HepG2 (cell line): ENCODE measurements around the gene ALCAM. TPM values are rescaled to one million over a fixed set of nuclear protein-coding genes. Genes with fewer than 3 reads are reported as not detected.

ENCODE experiments used
- CBFB ChIP-seq: sonication (generic); formaldehyde crosslinking; IDR thresholded peaks from 2 replicates; pipeline ENCODE4 v1.4.0; 2020; ENCODE audit warnings: missing genetic modification reagents
- CBX2 ChIP-seq, 2 experiments: fragments of 200-600 bp in 1 of 2; sonication (generic); formaldehyde crosslinking in 1 of 2; IDR thresholded peaks; 2 replicates each; pipeline versions ENCODE4 v1.7.0 to v1.8.1; 2018 to 2022; ENCODE audit warnings: low read depth in 2 of 2, low read length in 1 of 2, mild to moderate bottlenecking in 1 of 2, missing genetic modification reagents in 1 of 2
- DPF2 ChIP-seq: sonication (generic); formaldehyde crosslinking; IDR thresholded peaks from 2 replicates; pipeline ENCODE4 v1.4.0; 2020; ENCODE audit warnings: mild to moderate bottlenecking, low read depth, missing genetic modification reagents, borderline replicate concordance
- FOXM1 ChIP-seq: sonication (generic); formaldehyde crosslinking; IDR thresholded peaks from 2 replicates; pipeline ENCODE4 v1.5.0; 2020; ENCODE audit warnings: missing genetic modification reagents
- GPN1 ChIP-seq: sonication (generic); formaldehyde crosslinking; IDR thresholded peaks from 2 replicates; pipeline ENCODE4 v1.5.1; 2020; ENCODE audit warnings: missing genetic modification reagents, borderline replicate concordance
- GTF3A ChIP-seq: sonication (generic); formaldehyde crosslinking; conservative IDR thresholded peaks from 2 replicates; pipeline ENCODE4 v1.4.0; 2020; ENCODE audit warnings: mild to moderate bottlenecking, missing genetic modification reagents
- IRF9 ChIP-seq: sonication (generic); formaldehyde crosslinking; IDR thresholded peaks from 2 replicates; pipeline ENCODE4 v1.8.0; 2022; ENCODE audit warnings: missing genetic modification reagents, mild to moderate bottlenecking, borderline replicate concordance
- ISX ChIP-seq: sonication (generic); formaldehyde crosslinking; conservative IDR thresholded peaks from 2 replicates; pipeline ENCODE4 v1.5.0; 2020; ENCODE audit warnings: missing genetic modification reagents
- RARA ChIP-seq: IDR thresholded peaks from 2 replicates; pipeline ENCODE4 v1.6.1; 2016; ENCODE audit warnings: missing genetic modification reagents, missing compliant biosample characterization
- TFDP1 ChIP-seq: IDR thresholded peaks from 2 replicates; pipeline ENCODE4 v1.6.1; 2016; ENCODE audit warnings: missing compliant biosample characterization, missing genetic modification reagents, borderline replicate concordance
- ZNF234 ChIP-seq: sonication (generic); formaldehyde crosslinking; conservative IDR thresholded peaks from 2 replicates; pipeline ENCODE4 v1.5.1; 2020; ENCODE audit warnings: mild to moderate bottlenecking, missing genetic modification reagents
- ZNF317 ChIP-seq: sonication (generic); formaldehyde crosslinking; IDR thresholded peaks from 2 replicates; pipeline ENCODE4 v1.5.0; 2020; ENCODE audit warnings: mild to moderate bottlenecking, missing genetic modification reagents
- ZNF468 ChIP-seq: sonication (generic); formaldehyde crosslinking; IDR thresholded peaks from 2 replicates; pipeline ENCODE4 v1.8.0; 2022; ENCODE audit warnings: mild to moderate bottlenecking, moderate library complexity, missing genetic modification reagents
- ZNF512 ChIP-seq: sonication (generic); formaldehyde crosslinking; IDR thresholded peaks from 2 replicates; pipeline ENCODE4 v1.4.0; 2020; ENCODE audit warnings: mild to moderate bottlenecking, missing genetic modification reagents
- ZNF615 ChIP-seq: sonication (generic); formaldehyde crosslinking; IDR thresholded peaks from 2 replicates; pipeline ENCODE4 v1.5.0; 2020; ENCODE audit warnings: mild to moderate bottlenecking, missing genetic modification reagents, borderline replicate concordance
- ZNF652 ChIP-seq: IDR thresholded peaks from 2 replicates; pipeline ENCODE4 v1.6.1; 2016; ENCODE audit warnings: low read depth, borderline replicate concordance
- ZNF7 ChIP-seq: IDR thresholded peaks from 2 replicates; pipeline ENCODE4 v1.6.1; 2016; ENCODE audit warnings: missing biosample characterization, missing genetic modification reagents
- ZNF768 ChIP-seq: sonication (generic); formaldehyde crosslinking; IDR thresholded peaks from 2 replicates; pipeline ENCODE4 v1.4.0; 2020; ENCODE audit warnings: missing genetic modification reagents
- ZNF777 ChIP-seq: sonication (generic); formaldehyde crosslinking; IDR thresholded peaks from 2 replicates; pipeline ENCODE4 v1.4.0; 2020; ENCODE audit warnings: missing genetic modification reagents
- ZNF83 ChIP-seq: sonication (generic); formaldehyde crosslinking; IDR thresholded peaks from 2 replicates; pipeline ENCODE4 v1.4.0; 2020; ENCODE audit warnings: missing genetic modification reagents, mild to moderate bottlenecking, borderline replicate concordance
- polyA plus RNA-seq, 8 experiments: library from polyadenylated mRNA; depleted of rRNA in 3 of 8; stranded (reverse) in 7 of 8; unstranded in 1 of 8; fragments of >200 nt; fragmentation: Illumina TruSeq in 4 of 8; extraction: Trizol in 4 of 8; gene quantifications; 2 replicates each; pipeline versions ENCODE4 v1.2.1 to v1.2.3, GENCODE V29; 2011 to 2016; ENCODE audit warnings: low read depth in 4 of 8, missing spikeins in 1 of 8, mixed read lengths in 1 of 8; ENCODE audit not compliant: insufficient read depth in 1 of 8
- total RNA-seq, 5 experiments: library from RNA; depleted of rRNA; stranded (reverse); fragments of >200 nt; fragmentation: Illumina TruSeq; extraction: Trizol; gene quantifications; 2 replicates each; pipeline ENCODE4 v1.2.3, GENCODE V29; 2016; ENCODE audit warnings: low read depth in 1 of 5
- TF ChIP-seq, protein P1 (sequence below): sonication (generic); formaldehyde crosslinking; IDR thresholded peaks from 2 replicates; pipeline ENCODE4 v1.8.0; 2022; ENCODE audit warnings: low read depth, missing genetic modification reagents
- TF ChIP-seq, protein P2 (sequence below): IDR thresholded peaks from 2 replicates; pipeline ENCODE4 v1.6.1; 2018; ENCODE audit warnings: missing genetic modification reagents

ALCAM gene
- total and polyA plus RNA-seq, 2 of the 13 experiments (the other 11 are each of a cell fraction or from before 2014, with no cell fraction given) = 26.0 to 33.1 TPM

- TF ChIP-seq ZNF83 (CRISPR knock-in tag) (no peak), GPN1 (CRISPR knock-in tag) (no peak), ZNF234 (CRISPR knock-in tag) (no peak), ZNF768 (CRISPR knock-in tag) (no peak; the same call in 1 of the 2 replicates), IRF9 (CRISPR knock-in tag) (no peak; the same call in 1 of the 2 replicates), ZNF468 (CRISPR knock-in tag) (no peak), TFDP1 (peak; percentile 50; the same call in 1 of the 2 replicates), ZNF652 (CRISPR knock-in tag) (no peak), ZNF512 (CRISPR knock-in tag) (no peak), ZNF317 (CRISPR knock-in tag) (peak; percentile 4; the same call in 1 of the 2 replicates), ZNF7 (CRISPR knock-in tag) (no peak), ZNF777 (CRISPR knock-in tag) (peak; percentile 76), FOXM1 (CRISPR knock-in tag) (no peak), ZNF615 (CRISPR knock-in tag) (no peak), ISX (0 out of 2 replicates have a peak, but pooled peaks have one; percentile 64), CBX2 (IDR thresholded peaks at IDR 0.05; ENCODE audit: low read depth, low read length) (no peak), CBX2 (CRISPR knock-in tag; IDR thresholded peaks at IDR 0.05; ENCODE audit: low read depth) (no peak), CBFB (CRISPR knock-in tag) (no peak), DPF2 (CRISPR knock-in tag) (no peak), GTF3A (CRISPR knock-in tag) (no peak), RARA (CRISPR knock-in tag) (no peak)
- TF ChIP-seq, protein P1, sequence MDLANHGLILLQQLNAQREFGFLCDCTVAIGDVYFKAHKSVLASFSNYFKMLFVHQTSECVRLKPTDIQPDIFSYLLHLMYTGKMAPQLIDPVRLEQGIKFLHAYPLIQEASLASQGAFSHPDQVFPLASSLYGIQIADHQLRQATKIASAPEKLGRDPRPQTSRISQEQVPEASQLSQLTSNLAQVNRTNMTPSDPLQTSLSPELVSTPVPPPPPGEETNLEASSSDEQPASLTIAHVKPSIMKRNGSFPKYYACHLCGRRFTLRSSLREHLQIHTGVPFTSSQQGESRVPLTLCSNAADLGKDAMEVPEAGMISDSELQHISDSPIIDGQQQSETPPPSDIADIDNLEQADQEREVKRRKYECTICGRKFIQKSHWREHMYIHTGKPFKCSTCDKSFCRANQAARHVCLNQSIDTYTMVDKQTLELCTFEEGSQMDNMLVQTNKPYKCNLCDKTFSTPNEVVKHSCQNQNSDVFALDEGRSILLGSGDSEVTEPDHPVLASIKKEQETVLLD = no peak
- TF ChIP-seq, protein P2, sequence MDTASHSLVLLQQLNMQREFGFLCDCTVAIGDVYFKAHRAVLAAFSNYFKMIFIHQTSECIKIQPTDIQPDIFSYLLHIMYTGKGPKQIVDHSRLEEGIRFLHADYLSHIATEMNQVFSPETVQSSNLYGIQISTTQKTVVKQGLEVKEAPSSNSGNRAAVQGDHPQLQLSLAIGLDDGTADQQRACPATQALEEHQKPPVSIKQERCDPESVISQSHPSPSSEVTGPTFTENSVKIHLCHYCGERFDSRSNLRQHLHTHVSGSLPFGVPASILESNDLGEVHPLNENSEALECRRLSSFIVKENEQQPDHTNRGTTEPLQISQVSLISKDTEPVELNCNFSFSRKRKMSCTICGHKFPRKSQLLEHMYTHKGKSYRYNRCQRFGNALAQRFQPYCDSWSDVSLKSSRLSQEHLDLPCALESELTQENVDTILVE (CRISPR knock-in tag) = no peak
Measured at GRCh38 chr3:105367406-105368213, 901 bp downstream of the ALCAM start (continued).
